IMR-90 (cell line): ENCODE data around the gene HNMT. TPM values are rescaled to one million over a fixed set of nuclear protein-coding genes. Genes with fewer than 3 reads are reported as not detected.

Source experiments
- ATAC-seq: fragments of 200-7000 bp; cut with Tn5 transposase; 2 replicates; pipeline ENCODE4 v1.9.1; 2020; ENCODE audit warnings: low read depth, mild to moderate bottlenecking, moderate library complexity
- BruUV-seq: library from RNA; stranded (reverse); fragments of 400-500 nt; replicated peaks from 2 replicates; lab custom pipeline; 2021; lab: Mats Ljungman, UMichigan
- CTCF ChIA-PET: fragments of 300-600 bp; formaldehyde crosslinking; extraction: SDS; loops from one replicate; lab custom pipeline; 2021; ENCODE audit warnings: antibody characterized with exemption; lab: Yijun Ruan, JAX
- POLR2A ChIA-PET: fragments of 300-600 bp; sonication (Branson Sonifier 250); formaldehyde crosslinking; loops from one replicate; lab custom pipeline; 2022; ENCODE audit warnings: antibody characterized with exemption; ENCODE audit not compliant: unreplicated experiment; lab: Charles Lee
- DNase-seq: peaks from one replicate; pipeline ENCODE4 v3.0.0; 2013
- H2AFZ ChIP-seq: replicated peaks from 2 replicates; pipeline ENCODE3; 2013; ENCODE audit warnings: low read length, mild to moderate bottlenecking; ENCODE audit not compliant: poor library complexity
- H2AK5ac ChIP-seq: 2 replicates; pipeline ENCODE4 v1.6.1; 2013; ENCODE audit warnings: low read depth, low read length, inconsistent platforms
- H2AK9ac ChIP-seq: replicated peaks from 2 replicates; pipeline ENCODE3; 2013; ENCODE audit warnings: mild to moderate bottlenecking, low read depth, low read length, moderate library complexity; ENCODE audit not compliant: poor library complexity
- H2BK120ac ChIP-seq: 2 replicates; pipeline ENCODE4 v1.6.1; 2013; ENCODE audit warnings: low read depth, low read length, inconsistent platforms
- H2BK15ac ChIP-seq: 3 replicates; pipeline ENCODE4 v1.6.1; 2013; ENCODE audit warnings: low read depth, low read length, inconsistent platforms
- H2BK20ac ChIP-seq: 2 replicates; pipeline ENCODE4 v1.6.1; 2013; ENCODE audit warnings: low read depth, mild to moderate bottlenecking, inconsistent platforms, low read length, moderate library complexity
- H2BK5ac ChIP-seq: 2 replicates; pipeline ENCODE4 v1.6.1; 2013; ENCODE audit warnings: mild to moderate bottlenecking, low read depth, low read length, inconsistent platforms; ENCODE audit not compliant: poor library complexity, severe bottlenecking
- H3K14ac ChIP-seq: replicated peaks from 2 replicates; pipeline ENCODE4 v1.6.1; 2013; ENCODE audit warnings: low read depth, low read length, inconsistent platforms
- H3K18ac ChIP-seq: 2 replicates; pipeline ENCODE4 v1.6.1; 2013; ENCODE audit warnings: low read depth, low read length, control low read depth
- H3K23ac ChIP-seq: 2 replicates; pipeline ENCODE4 v1.6.1; 2013; ENCODE audit warnings: low read depth, low read length, inconsistent platforms
- H3K27ac ChIP-seq: 2 replicates; pipeline ENCODE4 v1.5.1; 2013; ENCODE audit warnings: mild to moderate bottlenecking, control low read depth, low read length; ENCODE audit not compliant: insufficient read depth
- H3K27me3 ChIP-seq: 2 replicates; pipeline ENCODE4 v1.6.1; 2013; ENCODE audit warnings: low read length; ENCODE audit not compliant: control insufficient read depth, insufficient read depth
- H3K36me3 ChIP-seq: 2 replicates; pipeline ENCODE4 v1.6.1; 2013; ENCODE audit warnings: low read length, mixed read lengths; ENCODE audit not compliant: control insufficient read depth, insufficient read depth
- H3K4ac ChIP-seq: 2 replicates; pipeline ENCODE4 v1.6.1; 2013; ENCODE audit warnings: low read depth, low read length, inconsistent platforms
- H3K4me1 ChIP-seq: 2 replicates; pipeline ENCODE4 v1.6.1; 2013; ENCODE audit warnings: low read length, mixed read lengths; ENCODE audit not compliant: control insufficient read depth, insufficient read depth
- H3K4me2 ChIP-seq: 2 replicates; pipeline ENCODE4 v1.6.1; 2013; ENCODE audit warnings: low read depth, mild to moderate bottlenecking, control low read depth, low read length, moderate library complexity
- H3K4me3 ChIP-seq: 2 replicates; pipeline ENCODE4 v1.5.1; 2013; ENCODE audit warnings: low read depth, mild to moderate bottlenecking, control low read depth, low read length, moderate library complexity; ENCODE audit not compliant: insufficient read depth
- H3K56ac ChIP-seq: 2 replicates; pipeline ENCODE4 v1.6.1; 2013; ENCODE audit warnings: low read length, inconsistent platforms; ENCODE audit not compliant: insufficient read depth; ENCODE audit errors: extremely low read depth
- H3K79me1 ChIP-seq, 2 experiments: 2 replicates each; pipeline ENCODE4 v1.6.1; 2013; ENCODE audit warnings: low read length in 2 of 2, inconsistent platforms in 1 of 2, low read depth in 1 of 2
- H3K9ac ChIP-seq: 2 replicates; pipeline ENCODE4 v1.6.1; 2013; ENCODE audit warnings: low read depth, low read length, control low read depth
- H3K9me1 ChIP-seq: 2 replicates; pipeline ENCODE4 v1.6.1; 2013; ENCODE audit warnings: low read length, inconsistent platforms; ENCODE audit not compliant: insufficient read depth
- H3K9me3 ChIP-seq: 2 replicates; pipeline ENCODE4 v1.6.1; 2013; ENCODE audit warnings: low read length; ENCODE audit not compliant: control insufficient read depth, insufficient read depth
- H4K20me1 ChIP-seq: 2 replicates; pipeline ENCODE4 v1.6.1; 2013; ENCODE audit warnings: low read length, inconsistent platforms; ENCODE audit not compliant: insufficient read depth
- H4K5ac ChIP-seq: 2 replicates; pipeline ENCODE4 v1.6.1; 2013; ENCODE audit warnings: mild to moderate bottlenecking, low read depth, low read length, control low read depth
- H4K8ac ChIP-seq, 2 experiments: 2 replicates each; pipeline ENCODE4 v1.6.1; 2013; ENCODE audit warnings: low read depth in 2 of 2, low read length in 2 of 2, control low read depth in 1 of 2, inconsistent platforms in 1 of 2
- H4K91ac ChIP-seq: 2 replicates; pipeline ENCODE4 v1.6.1; 2013; ENCODE audit warnings: low read depth, low read length, inconsistent platforms; ENCODE audit not compliant: insufficient read depth
- BHLHE40 ChIP-seq: fragments of 150-350 bp; IDR thresholded peaks from 2 replicates; pipeline ENCODE4 v1.6.1; 2016; ENCODE audit warnings: mild to moderate bottlenecking, low read depth, low read length
- CEBPB ChIP-seq: IDR thresholded peaks from 2 replicates; pipeline ENCODE4 v1.6.1; 2012; ENCODE audit warnings: low read depth, low read length, improper control_type of control experiment
- CHD1 ChIP-seq: IDR thresholded peaks from 2 replicates; pipeline ENCODE4 v1.6.1; 2012; ENCODE audit warnings: low read depth, low read length, improper control_type of control experiment
- CTCF ChIP-seq: conservative IDR thresholded peaks from 2 replicates; pipeline ENCODE4 v1.5.1; 2012; ENCODE audit warnings: mild to moderate bottlenecking, low read depth, low read length, improper control_type of control experiment
- ELK1 ChIP-seq: fragments of 150-350 bp; IDR thresholded peaks from 2 replicates; pipeline ENCODE4 v1.6.1; 2016; ENCODE audit warnings: low read depth, mild to moderate bottlenecking, low read length, moderate library complexity, borderline replicate concordance
- FOS ChIP-seq: fragments of 150-350 bp; IDR thresholded peaks from 2 replicates; pipeline ENCODE4 v1.6.1; 2016; ENCODE audit warnings: low read depth, low read length
- MAFK ChIP-seq: IDR thresholded peaks from 2 replicates; pipeline ENCODE4 v1.6.1; 2012; ENCODE audit warnings: low read depth, low read length, improper control_type of control experiment
- MAZ ChIP-seq: IDR thresholded peaks from 2 replicates; pipeline ENCODE4 v1.6.1; 2012; ENCODE audit warnings: low read depth, mild to moderate bottlenecking, low read length, improper control_type of control experiment, moderate library complexity, borderline replicate concordance
- MXI1 ChIP-seq: IDR thresholded peaks from 2 replicates; pipeline ENCODE4 v1.6.1; 2012; ENCODE audit warnings: low read depth, mild to moderate bottlenecking, low read length, moderate library complexity, borderline replicate concordance
- NFE2L2 ChIP-seq: fragments of 150-350 bp; IDR thresholded peaks from 2 replicates; pipeline ENCODE4 v1.6.1; 2016; ENCODE audit warnings: low read depth, mild to moderate bottlenecking, low read length
- POLR2A ChIP-seq: IDR thresholded peaks from 2 replicates; pipeline ENCODE4 v1.6.1; 2012; ENCODE audit warnings: mild to moderate bottlenecking, low read depth, low read length
- RAD21 ChIP-seq: IDR thresholded peaks from 2 replicates; pipeline ENCODE4 v1.6.1; 2012; ENCODE audit warnings: low read length, improper control_type of control experiment
- RCOR1 ChIP-seq: IDR thresholded peaks from 2 replicates; pipeline ENCODE4 v1.6.1; 2012; ENCODE audit warnings: mild to moderate bottlenecking, low read length, improper control_type of control experiment; ENCODE audit not compliant: insufficient replicate concordance
- RFX5 ChIP-seq: IDR thresholded peaks from 2 replicates; pipeline ENCODE4 v1.8.0; 2012; ENCODE audit warnings: low read depth, mild to moderate bottlenecking, low read length, moderate library complexity
- SMC3 ChIP-seq: fragments of 150-350 bp; IDR thresholded peaks from 2 replicates; pipeline ENCODE4 v1.6.1; 2016; ENCODE audit warnings: low read depth, mild to moderate bottlenecking, antibody characterized with exemption, low read length, moderate library complexity
- USF2 ChIP-seq: fragments of 150-350 bp; IDR thresholded peaks from 2 replicates; pipeline ENCODE4 v1.6.1; 2017; ENCODE audit warnings: mild to moderate bottlenecking, antibody characterized with exemption, low read length, low read depth
- WGBS, 2 experiments: methylation state at CpG; one replicate each; pipeline versions ENCODE4 v1.1.5 to v1.1.7; 2013; ENCODE audit warnings: missing lambda C conversion rate in 2 of 2; ENCODE audit not compliant: insufficient read length in 1 of 2; ENCODE audit errors: extremely low coverage in 2 of 2; 5-methylcytosine and 5-hydroxymethylcytosine counted together
- dilution Hi-C: fragments of 300-500 bp; cut with HindIII; formaldehyde crosslinking; loops from one replicate; pipeline ENCODE4 v1.14.3; 2018; ENCODE audit warnings: low sequenced_read_pairs; ENCODE audit not compliant: unreplicated experiment
- in situ Hi-C: fragments of 300-500 bp; cut with MboI; formaldehyde crosslinking; loops from 3 replicates; pipeline ENCODE4 v1.14.3; 2019; ENCODE audit warnings: low sequenced_read_pairs, inconsistent platforms, mixed read lengths
- intact Hi-C: fragments of 100-400 bp; cut with micrococcal nuclease; formaldehyde crosslinking; loops from 2 replicates; pipeline ENCODE4 v1.10.0; 2022
- polyA plus RNA-seq, 3 experiments: library from polyadenylated mRNA; depleted of rRNA; stranded (reverse); fragments of >200 nt; gene quantifications; 2 replicates each; pipeline ENCODE4 v1.2.3, GENCODE V29; 2012; ENCODE audit warnings: low replicate concordance in 1 of 3
- total RNA-seq: library from RNA; depleted of rRNA; stranded (reverse); fragments of >200 nt; gene quantifications from 2 replicates; pipeline ENCODE4 v1.2.3, GENCODE V29; 2012

The HNMT gene
- total and polyA plus RNA-seq, 2 of the 4 experiments (the other 2 are of a cell fraction), result 6.4 to 14.2 TPM

- in situ Hi-C loops (no loop called here), dilution Hi-C loops (no loop called here), intact Hi-C loops (no loop called here)
- H4K8ac ChIP-seq, result no peak overlapping the region
- no peak for ATAC-seq
- no peak overlapping the region for H2BK20ac ChIP-seq
- H2BK15ac ChIP-seq, result no peak overlapping the region
- no peak overlapping the region for H3K56ac ChIP-seq
- H2AK9ac ChIP-seq, result no peak overlapping the region
- H3K36me3 ChIP-seq, result no peaks in the 10 kb centered on the region
- H2BK5ac ChIP-seq, result no peak overlapping the region
- H3K4ac ChIP-seq, result no peak overlapping the region
- peak overlapping the region; percentile 86; the same call in 1 of the 2 replicates for H3K18ac ChIP-seq
- H3K9me3 ChIP-seq, result no peaks in the 10 kb centered on the region; the same call in 1 of the 2 replicates
- no TSS peak for BruUV-seq
- no peak overlapping the region for H3K9ac ChIP-seq
- no peak overlapping the region for H3K4me2 ChIP-seq
- no peaks in the 10 kb centered on the region for H3K79me1 ChIP-seq
- no peak overlapping the region for H2BK120ac ChIP-seq
- ChIA-PET CTCF (interaction anchor here (1.3 kb wide), 1 partner anchor 11 kb away, joined by 3 read pairs; no protein-coding TSS in a partner anchor), POLR2A (no interaction called here)
- no peaks in the 10 kb centered on the region; the same call in 1 of the 2 replicates for H3K27me3 ChIP-seq
- no peak overlapping the region for H2AFZ ChIP-seq
- H3K4me1 ChIP-seq, result peaks cover 8% of the 10 kb centered on the region; the same call in 1 of the 2 replicates
- 0 out of 2 replicates have a peak, but pooled peaks cover 3% of the 10 kb centered on the region for H3K9me1 ChIP-seq
- H3K14ac ChIP-seq, result no peak overlapping the region
- H3K23ac ChIP-seq, result no peak overlapping the region
- H4K91ac ChIP-seq, result no peak overlapping the region
- no peaks in the 10 kb centered on the region for H4K20me1 ChIP-seq
- no peak overlapping the region for H2AK5ac ChIP-seq
- no peak overlapping the region for H3K27ac ChIP-seq
- no peak for DNase-seq
- no peak overlapping the region for H3K4me3 ChIP-seq
- TF ChIP-seq USF2, result no peak
- no peak for TF ChIP-seq CEBPB
- TF ChIP-seq ELK1, result no peak
- TF ChIP-seq FOS, result no peak
- no peak for TF ChIP-seq CHD1
- TF ChIP-seq RFX5, result no peak
- no peak for TF ChIP-seq RCOR1
- no peak for TF ChIP-seq NFE2L2
- TF ChIP-seq CTCF, result no peak
- TF ChIP-seq MAFK, result no peak
- TF ChIP-seq MXI1, result no peak
- TF ChIP-seq SMC3, result no peak
- no peak for TF ChIP-seq MAZ
- TF ChIP-seq BHLHE40, result no peak
- no peak for TF ChIP-seq POLR2A
- no peak for TF ChIP-seq RAD21
- WGBS, 2 experiments, result no CpG with 5 or more reads among the region's 4 CpGs
- no peak overlapping the region for H4K5ac ChIP-seq
These were observed 27.0 kb upstream of the HNMT start for GRCh38 chr2:137937246-137937645.
